Mammary epithelial cell (primary cell): ENCODE measurements around the gene FBXO38.

Experiments used
- CTCF ChIP-seq, 2 donors: IDR thresholded peaks in 1 of 2; conservative IDR thresholded peaks in 1 of 2; 2 replicates each; pipeline ENCODE4 v1.5.1; 2011 to 2012; ENCODE audit warnings: inconsistent platforms in 2 of 2, low read length in 2 of 2, mild to moderate bottlenecking in 2 of 2, control low read depth in 1 of 2, low read depth in 1 of 2; ENCODE audit not compliant: insufficient read depth in 1 of 2; ENCODE audit errors: extremely low read depth in 1 of 2
- EZH2 ChIP-seq: IDR thresholded peaks from 2 replicates; pipeline ENCODE4 v1.6.1; 2012; ENCODE audit warnings: low read length, inconsistent platforms, borderline replicate concordance

- TF ChIP-seq CTCF (conservative IDR thresholded peaks at IDR 0.05 in 1 of 2, IDR thresholded peaks at IDR 0.05 in 1 of 2; ENCODE audit: extremely low read depth in 1 of 2, insufficient read depth in 1 of 2, low read depth in 1 of 2, low read length in 2 of 2), result no peak
- no peak for TF ChIP-seq EZH2
Observed at GRCh38 chr5:148342371-148343045, 41.2 kb upstream of the FBXO38 start.
